GM23248 (cell line): Measurements from ENCODE around the gene CPA5.

Experiments
- EZH2 ChIP-seq: fragments of 200-600 bp; sonication (generic); IDR thresholded peaks from 2 replicates; pipeline ENCODE4 v1.6.1; 2018; ENCODE audit warnings: antibody characterized with exemption, mild to moderate bottlenecking; ENCODE audit not compliant: insufficient read depth, poor library complexity, severe bottlenecking
- EZH2phosphoT487 ChIP-seq: fragments of 200-600 bp; sonication (generic); IDR thresholded peaks from 2 replicates; pipeline ENCODE4 v1.6.1; 2018; ENCODE audit warnings: antibody characterized with exemption, moderate library complexity, mild to moderate bottlenecking, low read depth; ENCODE audit not compliant: insufficient read depth

DNA sequence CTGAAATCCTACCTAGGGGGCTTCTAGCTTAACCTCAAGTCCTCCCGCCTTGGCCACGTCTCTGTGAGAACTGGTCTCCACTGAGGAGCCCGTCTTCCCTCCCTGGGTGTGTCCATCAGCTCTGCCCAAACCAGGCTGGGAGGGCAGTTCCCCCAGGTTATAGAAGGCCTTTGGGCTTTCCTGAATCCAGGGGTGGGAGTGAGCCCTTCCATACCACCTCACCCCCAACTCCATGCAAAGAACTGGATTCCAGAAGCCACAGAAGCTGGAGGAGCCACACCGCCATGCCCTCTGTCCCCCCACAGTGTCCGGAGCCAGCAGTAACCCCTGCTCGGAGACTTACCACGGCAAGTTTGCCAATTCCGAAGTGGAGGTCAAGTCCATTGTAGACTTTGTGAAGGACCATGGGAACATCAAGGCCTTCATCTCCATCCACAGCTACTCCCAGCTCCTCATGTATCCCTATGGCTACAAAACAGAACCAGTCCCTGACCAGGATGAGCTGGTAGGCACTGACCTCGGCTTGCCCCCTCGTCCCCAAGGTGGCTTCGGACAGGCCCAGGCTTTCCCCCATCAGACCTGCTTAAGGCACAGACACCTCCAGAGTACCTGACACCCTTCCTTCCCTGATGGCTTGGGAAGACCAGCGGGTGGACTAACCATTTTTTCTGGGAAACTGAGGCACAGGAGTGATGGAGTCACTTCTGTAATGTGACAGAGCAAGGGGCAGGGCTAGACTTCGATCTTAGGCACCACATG is 40.4 kb downstream of the CPA5 start:
- TF ChIP-seq EZH2phosphoT487 (no peak), EZH2 (no peak)
